Measurements from ENCODE around the gene ABL1. TPM values are rescaled to one million over a fixed set of nuclear protein-coding genes. Genes with fewer than 3 reads are reported as not detected.

Gene ABL1
- total RNA-seq, 1 donor = 94.8 TPM

DNA sequence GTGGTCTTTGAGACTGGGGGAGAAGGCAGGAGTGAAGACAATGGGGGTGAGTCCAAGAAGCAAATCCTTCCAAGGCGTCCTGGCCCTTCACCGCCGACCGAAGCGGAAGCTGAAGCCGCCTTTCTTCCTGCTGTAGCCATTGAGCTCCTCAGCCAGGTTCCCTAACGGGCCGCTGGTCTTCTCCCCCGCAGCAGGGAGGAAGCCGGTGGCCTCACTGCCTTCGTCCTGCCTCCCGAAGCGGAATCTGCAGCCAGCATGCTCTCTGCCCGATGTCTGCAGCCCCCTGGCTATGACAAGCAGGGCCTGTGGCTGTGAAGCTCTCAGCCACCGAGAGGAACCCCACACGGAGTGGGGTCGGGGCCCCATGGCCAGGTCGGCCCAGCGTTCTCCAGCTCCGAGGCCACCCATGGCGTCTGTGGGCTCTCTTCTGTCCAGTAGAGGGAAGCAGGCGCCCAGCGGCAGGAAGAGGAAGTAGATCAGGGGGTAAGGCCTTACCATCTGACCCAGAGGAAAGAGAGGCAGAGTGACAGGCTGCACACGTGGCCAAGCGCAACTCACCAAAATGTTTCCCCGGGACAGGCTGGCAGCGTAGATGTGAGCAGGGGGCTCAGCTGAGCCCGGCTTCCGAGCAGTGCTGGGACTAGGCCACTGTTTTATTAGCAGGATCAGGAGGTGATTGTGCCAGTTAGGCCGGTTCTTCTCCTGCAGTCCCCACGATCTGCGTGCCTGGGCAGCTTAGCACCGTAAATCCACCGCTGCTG is 58.5 kb downstream of the ABL1 start:
- Histone ChIP-seq H3K27ac (ENCODE audit: low read depth, low read length) (no peak overlapping the region), H3K4me1 (ENCODE audit: insufficient read depth, low read length) (no peaks in the 10 kb centered on the region), H4K20me1 (ENCODE audit: insufficient read depth, low read length) (peaks cover 36% of the 10 kb centered on the region), H3K4me2 (ENCODE audit: insufficient read depth, low read length) (no peak overlapping the region), H3K9me3 (ENCODE audit: low read depth, low read length) (no peaks in the 10 kb centered on the region), H2AFZ (ENCODE audit: low read length) (no peak overlapping the region), H3K36me3 (ENCODE audit: insufficient read depth, low read length) (peaks cover 44% of the 10 kb centered on the region), H3K79me2 (ENCODE audit: insufficient read depth, low read length) (peaks cover 2% of the 10 kb centered on the region), H3K4me3 (ENCODE audit: insufficient read depth, low read length) (no peak overlapping the region), H3K27me3 (ENCODE audit: insufficient read depth, low read length) (no peaks in the 10 kb centered on the region)
- DNase-seq (ENCODE audit: insufficient read length, low spot score, missing footprints) = peak; percentile 79
- TF ChIP-seq, protein P1, sequence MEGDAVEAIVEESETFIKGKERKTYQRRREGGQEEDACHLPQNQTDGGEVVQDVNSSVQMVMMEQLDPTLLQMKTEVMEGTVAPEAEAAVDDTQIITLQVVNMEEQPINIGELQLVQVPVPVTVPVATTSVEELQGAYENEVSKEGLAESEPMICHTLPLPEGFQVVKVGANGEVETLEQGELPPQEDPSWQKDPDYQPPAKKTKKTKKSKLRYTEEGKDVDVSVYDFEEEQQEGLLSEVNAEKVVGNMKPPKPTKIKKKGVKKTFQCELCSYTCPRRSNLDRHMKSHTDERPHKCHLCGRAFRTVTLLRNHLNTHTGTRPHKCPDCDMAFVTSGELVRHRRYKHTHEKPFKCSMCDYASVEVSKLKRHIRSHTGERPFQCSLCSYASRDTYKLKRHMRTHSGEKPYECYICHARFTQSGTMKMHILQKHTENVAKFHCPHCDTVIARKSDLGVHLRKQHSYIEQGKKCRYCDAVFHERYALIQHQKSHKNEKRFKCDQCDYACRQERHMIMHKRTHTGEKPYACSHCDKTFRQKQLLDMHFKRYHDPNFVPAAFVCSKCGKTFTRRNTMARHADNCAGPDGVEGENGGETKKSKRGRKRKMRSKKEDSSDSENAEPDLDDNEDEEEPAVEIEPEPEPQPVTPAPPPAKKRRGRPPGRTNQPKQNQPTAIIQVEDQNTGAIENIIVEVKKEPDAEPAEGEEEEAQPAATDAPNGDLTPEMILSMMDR (IDR thresholded peaks at IDR 0.05; ENCODE audit: extremely low read depth, low read depth, low read length) = no peak

DNA sequence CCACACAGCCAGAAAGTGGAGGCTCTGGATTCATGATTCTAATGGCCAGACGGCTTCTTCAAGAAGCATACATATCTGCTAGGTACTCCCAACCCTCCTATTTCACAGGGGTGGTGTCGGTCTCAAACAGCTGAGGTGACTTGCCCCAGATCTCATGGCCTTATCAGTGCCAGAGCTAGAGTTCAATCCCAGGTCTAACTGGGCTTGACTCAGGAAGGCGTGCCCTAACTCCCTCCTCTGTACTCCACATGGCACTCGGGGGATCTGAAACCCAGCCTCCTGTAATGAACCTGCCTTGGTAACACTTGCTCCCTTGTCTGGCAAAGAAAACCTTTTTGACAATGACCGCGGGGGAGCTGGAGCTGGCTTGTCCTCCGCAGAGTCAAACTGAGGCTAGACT is 59.5 kb downstream of the ABL1 start:
- H3K4me1 ChIP-seq (ENCODE audit: insufficient read depth, low read length) = no peaks in the 10 kb centered on the region
- no peaks in the 10 kb centered on the region for H3K27me3 ChIP-seq (ENCODE audit: insufficient read depth, low read length)
- no peaks in the 10 kb centered on the region for H3K9me3 ChIP-seq (ENCODE audit: low read depth, low read length)
- no peak overlapping the region for H3K4me3 ChIP-seq (ENCODE audit: insufficient read depth, low read length)
- peak; percentile 61 for DNase-seq (ENCODE audit: insufficient read length, low spot score, missing footprints)
- no peak overlapping the region for H3K27ac ChIP-seq (ENCODE audit: low read depth, low read length)
- TF ChIP-seq, protein P1 (IDR thresholded peaks at IDR 0.05; ENCODE audit: extremely low read depth, low read depth, low read length) = no peak
- H3K4me2 ChIP-seq (ENCODE audit: insufficient read depth, low read length) = no peak overlapping the region
- H3K36me3 ChIP-seq (ENCODE audit: insufficient read depth, low read length) = peaks cover 41% of the 10 kb centered on the region
- H2AFZ ChIP-seq (ENCODE audit: low read length) = no peak overlapping the region
- H4K20me1 ChIP-seq (ENCODE audit: insufficient read depth, low read length) = peaks cover 36% of the 10 kb centered on the region
- H3K79me2 ChIP-seq (ENCODE audit: insufficient read depth, low read length) = peaks cover 2% of the 10 kb centered on the region

DNA sequence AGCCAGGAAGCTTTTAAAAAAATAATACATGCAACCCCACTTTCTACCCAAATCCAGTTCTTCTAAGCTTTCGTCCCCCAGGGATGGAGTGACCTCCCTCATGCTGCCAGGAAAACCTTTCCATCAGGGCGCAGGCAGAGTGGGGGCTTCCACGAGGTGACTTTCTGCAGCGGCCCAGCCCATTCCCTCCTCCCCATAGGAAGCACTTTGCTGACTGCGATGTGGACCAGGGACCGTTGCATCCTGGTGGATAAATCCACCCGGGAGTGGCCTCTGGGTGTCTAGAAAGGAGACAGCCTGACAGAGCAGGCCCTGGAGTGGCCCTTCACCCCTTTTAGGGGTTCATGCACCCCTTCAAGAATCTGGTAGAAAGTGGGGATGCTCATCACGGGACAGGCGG is 60.0 kb downstream of the ABL1 start:
- H3K27me3 ChIP-seq (ENCODE audit: insufficient read depth, low read length) = no peaks in the 10 kb centered on the region
- DNase-seq (ENCODE audit: insufficient read length, low spot score, missing footprints) = peak; percentile 47
- peaks cover 2% of the 10 kb centered on the region for H3K79me2 ChIP-seq (ENCODE audit: insufficient read depth, low read length)
- no peaks in the 10 kb centered on the region for H3K4me1 ChIP-seq (ENCODE audit: insufficient read depth, low read length)
- no peak overlapping the region for H2AFZ ChIP-seq (ENCODE audit: low read length)
- H4K20me1 ChIP-seq (ENCODE audit: insufficient read depth, low read length) = peaks cover 38% of the 10 kb centered on the region
- H3K4me3 ChIP-seq (ENCODE audit: insufficient read depth, low read length) = no peak overlapping the region
- no peak overlapping the region for H3K4me2 ChIP-seq (ENCODE audit: insufficient read depth, low read length)
- peaks cover 37% of the 10 kb centered on the region for H3K36me3 ChIP-seq (ENCODE audit: insufficient read depth, low read length)
- TF ChIP-seq, protein P1 (IDR thresholded peaks at IDR 0.05; ENCODE audit: extremely low read depth, low read depth, low read length) = no peak
- no peaks in the 10 kb centered on the region for H3K9me3 ChIP-seq (ENCODE audit: low read depth, low read length)
- no peak overlapping the region for H3K27ac ChIP-seq (ENCODE audit: low read depth, low read length)

DNA sequence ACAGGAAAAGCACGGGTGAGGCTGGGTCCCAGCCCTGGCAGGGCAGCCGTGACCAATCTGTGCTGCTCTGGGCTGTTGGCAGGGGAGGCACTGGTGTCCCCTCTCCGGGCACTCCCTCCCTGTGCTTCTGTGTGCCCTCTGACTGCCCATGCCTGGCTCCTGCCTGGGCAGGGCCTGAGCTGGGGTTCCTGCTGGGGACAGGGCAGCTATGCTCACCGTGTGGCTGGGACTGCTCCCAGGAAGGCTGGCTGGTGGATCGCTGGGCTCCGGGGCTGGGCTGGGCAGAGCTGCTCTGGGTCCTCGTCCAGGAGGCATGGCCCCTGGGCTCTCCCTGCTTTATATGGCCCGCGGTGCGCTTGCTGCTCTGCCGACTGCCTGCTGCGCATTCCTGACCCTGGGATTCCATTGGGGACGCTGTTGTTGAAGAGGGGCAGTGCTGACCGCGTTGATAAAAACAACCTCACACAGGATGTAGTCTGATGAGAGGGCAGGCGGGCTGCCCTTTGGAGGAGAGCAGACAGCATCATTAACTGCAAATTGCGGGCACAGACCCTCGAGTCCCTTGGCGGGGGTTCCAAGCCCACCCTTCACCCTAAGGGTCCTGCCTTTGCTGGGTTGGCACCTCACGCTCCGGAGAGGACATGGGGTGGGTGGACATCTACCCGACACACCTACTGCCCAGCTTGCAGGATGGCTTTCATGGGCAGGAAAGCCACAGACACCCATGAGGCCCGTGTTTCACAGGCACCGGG is 60.6 kb downstream of the ABL1 start:
- Histone ChIP-seq H2AFZ (ENCODE audit: low read length) (no peak overlapping the region), H4K20me1 (ENCODE audit: insufficient read depth, low read length) (peaks cover 35% of the 10 kb centered on the region), H3K9me3 (ENCODE audit: low read depth, low read length) (no peaks in the 10 kb centered on the region), H3K4me2 (ENCODE audit: insufficient read depth, low read length) (no peak overlapping the region), H3K4me3 (ENCODE audit: insufficient read depth, low read length) (no peak overlapping the region), H3K79me2 (ENCODE audit: insufficient read depth, low read length) (peaks cover 2% of the 10 kb centered on the region), H3K27me3 (ENCODE audit: insufficient read depth, low read length) (no peaks in the 10 kb centered on the region), H3K27ac (ENCODE audit: low read depth, low read length) (no peak overlapping the region), H3K4me1 (ENCODE audit: insufficient read depth, low read length) (no peaks in the 10 kb centered on the region), H3K36me3 (ENCODE audit: insufficient read depth, low read length) (peaks cover 31% of the 10 kb centered on the region)
- TF ChIP-seq, protein P1 (IDR thresholded peaks at IDR 0.05; ENCODE audit: extremely low read depth, low read depth, low read length) = no peak
- peak; percentile 80 for DNase-seq (ENCODE audit: insufficient read length, low spot score, missing footprints)
